MM.1S (cell line): Measurements from ENCODE around the gene SNAPC1.

Source experiments
- DNase-seq: peaks from one replicate; pipeline ENCODE4 v3.0.0-alpha.2; 2015
- H2AFZ ChIP-seq: fragments of 300-600 bp; sonication (generic); 2 replicates; pipeline ENCODE4 v1.6.0; 2016; ENCODE audit warnings: antibody characterized with exemption, low read length
- H3F3A ChIP-seq: fragments of 300-600 bp; sonication (generic); 2 replicates; pipeline ENCODE4 v1.6.1; 2016; ENCODE audit warnings: mild to moderate bottlenecking, antibody characterized with exemption, low read length, moderate library complexity, mixed read lengths; ENCODE audit not compliant: insufficient read depth
- H3K27ac ChIP-seq: fragments of 300-600 bp; sonication (generic); 2 replicates; pipeline ENCODE4 v1.5.1; 2016; ENCODE audit warnings: mild to moderate bottlenecking, low read length
- H3K27me3 ChIP-seq: fragments of 300-600 bp; sonication (generic); replicated peaks from 2 replicates; pipeline ENCODE4 v1.6.0; 2016; ENCODE audit warnings: low read length; ENCODE audit not compliant: insufficient read depth
- H3K36me3 ChIP-seq: fragments of 300-600 bp; sonication (generic); replicated peaks from 2 replicates; pipeline ENCODE4 v1.6.1; 2016; ENCODE audit warnings: mild to moderate bottlenecking, low read length, mixed read lengths; ENCODE audit not compliant: insufficient read depth
- H3K4me1 ChIP-seq: fragments of 300-600 bp; sonication (generic); 2 replicates; pipeline ENCODE4 v1.6.1; 2016; ENCODE audit warnings: low read length, mixed read lengths
- H3K4me2 ChIP-seq: fragments of 300-600 bp; sonication (generic); 2 replicates; pipeline ENCODE4 v1.6.0; 2016; ENCODE audit warnings: low read depth, low read length
- H3K4me3 ChIP-seq: fragments of 300-600 bp; sonication (generic); 2 replicates; pipeline ENCODE4 v1.5.1; 2016; ENCODE audit warnings: low read length, mixed read lengths
- H3K79me2 ChIP-seq: fragments of 300-600 bp; sonication (generic); 2 replicates; pipeline ENCODE4 v1.6.1; 2016; ENCODE audit warnings: mixed run types, low read length, mixed read lengths
- H3K9ac ChIP-seq: fragments of 300-600 bp; sonication (generic); 2 replicates; pipeline ENCODE4 v1.6.1; 2016; ENCODE audit warnings: low read length, mixed read lengths
- H3K9me2 ChIP-seq: fragments of 300-600 bp; sonication (generic); replicated peaks from 2 replicates; pipeline ENCODE4 v1.6.1; 2016; ENCODE audit warnings: mild to moderate bottlenecking, low read length, mixed read lengths; ENCODE audit not compliant: insufficient read depth
- H3K9me3 ChIP-seq: fragments of 300-600 bp; sonication (generic); replicated peaks from 2 replicates; pipeline ENCODE4 v1.6.1; 2016; ENCODE audit warnings: mild to moderate bottlenecking, low read length, mixed read lengths; ENCODE audit not compliant: insufficient read depth
- H4K20me1 ChIP-seq: fragments of 300-600 bp; sonication (generic); 2 replicates; pipeline ENCODE4 v1.6.1; 2016; ENCODE audit warnings: mild to moderate bottlenecking, low read length, moderate library complexity, mixed read lengths; ENCODE audit not compliant: insufficient read depth
- CTCF ChIP-seq: fragments of 300-600 bp; sonication (generic); IDR thresholded peaks from 2 replicates; pipeline ENCODE4 v1.5.1; 2016; ENCODE audit warnings: antibody characterized with exemption, low read length, mixed read lengths
- EZH2 ChIP-seq: fragments of 300-600 bp; sonication (generic); optimal IDR thresholded peaks from 2 replicates; pipeline ENCODE3; 2017; ENCODE audit warnings: low read depth, mild to moderate bottlenecking, antibody characterized with exemption, low read length, mixed read lengths
- EZH2phosphoT487 ChIP-seq: fragments of 300-600 bp; sonication (generic); IDR thresholded peaks from 2 replicates; pipeline ENCODE4 v1.6.1; 2018; ENCODE audit warnings: antibody characterized with exemption, low read length

Gene SNAPC1

GRCh38 chr14:61746881-61747280 lies 15.3 kb upstream of the SNAPC1 start:
- no peaks in the 10 kb centered on the region for H3K9me2 ChIP-seq
- H4K20me1 ChIP-seq = no peaks in the 10 kb centered on the region
- H3K36me3 ChIP-seq = no peaks in the 10 kb centered on the region
- H3K9me3 ChIP-seq = no peaks in the 10 kb centered on the region
- no peak overlapping the region for H3K4me3 ChIP-seq
- DNase-seq = no peak
- H2AFZ ChIP-seq = no peak overlapping the region
- H3K4me2 ChIP-seq = no peak overlapping the region
- H3K9ac ChIP-seq = no peak overlapping the region
- TF ChIP-seq CTCF = no peak
- TF ChIP-seq EZH2phosphoT487 = no peak
- H3K27me3 ChIP-seq = no peaks in the 10 kb centered on the region
- peaks cover 4% of the 10 kb centered on the region; the same call in 1 of the 2 replicates for H3F3A ChIP-seq
- peaks cover 8% of the 10 kb centered on the region; the same call in 1 of the 2 replicates for H3K4me1 ChIP-seq
- no peaks in the 10 kb centered on the region for H3K79me2 ChIP-seq
- no peak overlapping the region for H3K27ac ChIP-seq

- DNase-seq = no peak
- no peak overlapping the region for H2AFZ ChIP-seq
- H3K9me2 ChIP-seq = no peaks in the 10 kb centered on the region
- H3K27ac ChIP-seq = no peak overlapping the region
- H3K4me1 ChIP-seq = peaks cover 8% of the 10 kb centered on the region; the same call in 1 of the 2 replicates
- H3K27me3 ChIP-seq = no peaks in the 10 kb centered on the region
- no peak overlapping the region for H3K4me2 ChIP-seq
- no peaks in the 10 kb centered on the region for H3K36me3 ChIP-seq
- H3F3A ChIP-seq = peaks cover 4% of the 10 kb centered on the region; the same call in 1 of the 2 replicates
- no peaks in the 10 kb centered on the region for H3K79me2 ChIP-seq
- H4K20me1 ChIP-seq = no peaks in the 10 kb centered on the region
- no peak overlapping the region for H3K9ac ChIP-seq
- H3K9me3 ChIP-seq = no peaks in the 10 kb centered on the region
- TF ChIP-seq CTCF = no peak
- no peak for TF ChIP-seq EZH2
- no peak for TF ChIP-seq EZH2phosphoT487
- no peak overlapping the region for H3K4me3 ChIP-seq
Measured at GRCh38 chr14:61747342-61747741, 14.9 kb upstream of the SNAPC1 start.

- TF ChIP-seq EZH2phosphoT487 (no peak), CTCF (no peak), EZH2 (no peak)
- H3F3A ChIP-seq = peaks cover 4% of the 10 kb centered on the region; the same call in 1 of the 2 replicates
- H3K36me3 ChIP-seq = no peaks in the 10 kb centered on the region
- no peak overlapping the region for H3K9ac ChIP-seq
- H3K27ac ChIP-seq = no peak overlapping the region
- H3K9me3 ChIP-seq = no peaks in the 10 kb centered on the region
- no peaks in the 10 kb centered on the region for H4K20me1 ChIP-seq
- H3K4me2 ChIP-seq = no peak overlapping the region
- H2AFZ ChIP-seq = no peak overlapping the region
- H3K79me2 ChIP-seq = no peaks in the 10 kb centered on the region
- peaks cover 8% of the 10 kb centered on the region; the same call in 1 of the 2 replicates for H3K4me1 ChIP-seq
- no peaks in the 10 kb centered on the region for H3K9me2 ChIP-seq
- no peak overlapping the region for H3K4me3 ChIP-seq
- H3K27me3 ChIP-seq = no peaks in the 10 kb centered on the region
- no peak for DNase-seq
Measured at GRCh38 chr14:61749264-61749663, 13.0 kb upstream of the SNAPC1 start.
